AG09309 (cell line): Measurements from ENCODE around the gene FCHSD2.
"Not testable (repeated sequence)": the region's sequence is repeated elsewhere in the genome, so short reads cannot be mapped to it uniquely, and the experiment has no call there.

ENCODE experiments used
- DNase-seq: peaks from one replicate; pipeline ENCODE4 v3.0.0-alpha.2; 2010; ENCODE audit warnings: low read depth
- H3K4me3 ChIP-seq: 2 replicates; pipeline ENCODE4 v1.5.1; 2011; ENCODE audit warnings: mild to moderate bottlenecking, low read depth, low read length, moderate library complexity; ENCODE audit not compliant: control insufficient read depth
- TF ChIP-seq, protein P1 (sequence below): IDR thresholded peaks from 2 replicates; pipeline ENCODE4 v1.5.1; 2011; ENCODE audit warnings: mild to moderate bottlenecking, low read depth, low read length, inconsistent platforms; ENCODE audit not compliant: insufficient read depth, control insufficient read depth; ENCODE audit errors: missing control alignments

The FCHSD2 gene

GRCh38 chr11:72814286-72815109, 327.6 kb downstream of the FCHSD2 start, which contains the start of gene ATG16L2:
ATG16L2 (plus strand) TSS chr11:72814411; CDS start chr11:72814446, 35 bp downstream.
- DNase-seq, result no peak
- H3K4me3 ChIP-seq, result peak within 1 kb of the TSS; percentile 83
- TF ChIP-seq, protein P1, sequence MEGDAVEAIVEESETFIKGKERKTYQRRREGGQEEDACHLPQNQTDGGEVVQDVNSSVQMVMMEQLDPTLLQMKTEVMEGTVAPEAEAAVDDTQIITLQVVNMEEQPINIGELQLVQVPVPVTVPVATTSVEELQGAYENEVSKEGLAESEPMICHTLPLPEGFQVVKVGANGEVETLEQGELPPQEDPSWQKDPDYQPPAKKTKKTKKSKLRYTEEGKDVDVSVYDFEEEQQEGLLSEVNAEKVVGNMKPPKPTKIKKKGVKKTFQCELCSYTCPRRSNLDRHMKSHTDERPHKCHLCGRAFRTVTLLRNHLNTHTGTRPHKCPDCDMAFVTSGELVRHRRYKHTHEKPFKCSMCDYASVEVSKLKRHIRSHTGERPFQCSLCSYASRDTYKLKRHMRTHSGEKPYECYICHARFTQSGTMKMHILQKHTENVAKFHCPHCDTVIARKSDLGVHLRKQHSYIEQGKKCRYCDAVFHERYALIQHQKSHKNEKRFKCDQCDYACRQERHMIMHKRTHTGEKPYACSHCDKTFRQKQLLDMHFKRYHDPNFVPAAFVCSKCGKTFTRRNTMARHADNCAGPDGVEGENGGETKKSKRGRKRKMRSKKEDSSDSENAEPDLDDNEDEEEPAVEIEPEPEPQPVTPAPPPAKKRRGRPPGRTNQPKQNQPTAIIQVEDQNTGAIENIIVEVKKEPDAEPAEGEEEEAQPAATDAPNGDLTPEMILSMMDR, result peak; percentile 3

DNA sequence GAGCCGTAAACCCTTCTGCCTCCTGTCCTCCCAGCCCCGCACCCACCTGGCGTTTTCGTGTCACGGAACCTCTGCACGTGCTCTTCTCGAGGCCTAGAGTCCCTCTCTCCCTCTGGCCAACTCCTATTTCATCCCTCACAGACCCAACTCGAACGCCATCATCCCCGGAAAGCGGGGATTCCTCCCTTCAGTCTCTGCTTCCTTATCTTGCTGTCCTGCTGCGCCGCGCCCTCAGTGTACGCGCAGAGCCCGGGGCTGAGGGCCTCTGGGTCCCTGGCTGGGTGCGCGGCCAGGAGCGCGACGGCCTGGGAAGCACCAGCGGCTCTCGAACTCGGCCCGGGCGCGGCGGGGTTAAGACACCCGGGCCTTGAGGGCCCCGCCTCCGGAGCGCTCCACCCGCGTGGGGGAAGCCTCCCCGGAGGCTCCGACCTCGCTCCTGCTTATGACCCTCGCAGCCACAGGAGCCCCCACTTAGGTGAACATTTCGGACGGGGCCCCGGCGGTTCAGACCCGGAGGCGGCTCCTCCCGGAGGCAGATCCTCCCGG, 328.3 kb downstream of the FCHSD2 start:
- TF ChIP-seq, protein P1, result no peak
- peak overlapping the region; percentile 83 for H3K4me3 ChIP-seq
- DNase-seq, result no peak

DNA sequence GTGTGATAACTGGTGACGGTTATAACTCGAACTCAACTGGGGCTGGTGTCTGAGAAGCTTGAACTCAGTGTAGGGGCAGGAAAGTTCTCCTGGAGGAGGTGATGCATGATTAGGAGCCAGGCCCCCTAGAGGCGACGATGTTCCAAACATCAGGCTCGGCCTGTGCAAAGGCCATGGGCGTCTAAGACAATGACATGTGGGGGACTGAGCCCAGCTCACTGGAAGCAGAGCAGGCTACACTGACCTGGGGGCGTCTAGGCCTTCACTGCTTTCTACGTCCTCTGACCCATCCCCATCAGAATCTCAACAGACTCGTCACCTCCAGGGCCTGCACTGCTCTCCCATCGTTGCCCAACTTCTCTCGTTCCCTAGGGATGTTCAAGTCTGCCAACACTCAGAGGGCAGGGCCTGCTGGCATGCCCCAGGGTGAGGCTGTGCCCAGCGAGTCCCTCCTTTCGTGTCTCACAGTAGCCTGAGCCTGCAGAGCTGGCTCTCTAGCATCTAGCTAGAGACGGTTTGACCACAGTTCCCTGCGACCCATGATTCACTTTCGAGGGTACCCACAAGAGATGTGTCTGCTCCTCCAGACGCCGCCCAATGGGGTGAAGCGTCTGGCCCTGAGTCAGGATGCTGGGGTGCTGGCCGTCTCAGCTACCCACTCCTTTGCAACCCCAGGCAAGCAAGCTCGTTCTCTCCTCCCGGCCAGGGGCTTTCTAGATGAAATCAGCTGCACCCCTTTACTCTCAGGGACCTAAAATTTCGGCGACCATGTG, 329.0 kb downstream of the FCHSD2 start:
- TF ChIP-seq, protein P1, result peak; percentile 74
- peak overlapping the region; percentile 83 for H3K4me3 ChIP-seq
- DNase-seq, result no peak

- no peak for DNase-seq
- TF ChIP-seq, protein P1, result no peak
- peak overlapping the region; percentile 83 for H3K4me3 ChIP-seq
Measured at GRCh38 chr11:72812604-72812966, 329.5 kb downstream of the FCHSD2 start.

DNA sequence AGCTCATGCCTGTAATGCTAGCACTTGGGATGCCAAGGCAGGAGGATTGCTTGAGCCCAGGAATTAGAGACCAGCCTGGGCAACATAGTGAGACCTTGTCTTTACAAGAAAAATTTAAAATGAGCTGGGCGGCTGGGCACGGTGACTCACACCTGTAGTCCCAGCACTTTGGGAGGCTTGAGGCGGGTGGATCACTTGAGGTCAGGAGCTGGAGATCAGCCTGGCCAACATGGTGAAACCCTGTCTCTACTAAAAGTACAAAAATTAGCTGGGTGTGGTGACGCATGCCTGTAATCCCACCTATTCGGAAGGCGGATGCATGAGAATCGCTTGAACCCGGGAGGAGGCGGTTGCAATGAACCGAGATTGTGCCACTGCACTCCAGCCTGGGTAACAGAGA, 330.4 kb downstream of the FCHSD2 start:
- H3K4me3 ChIP-seq, DNase-seq: not testable (repeated sequence)

- H3K4me3 ChIP-seq, result no peak overlapping the region
- TF ChIP-seq, protein P1, result no peak
- DNase-seq, result no peak
Measured at GRCh38 chr11:72808331-72808798, 333.8 kb downstream of the FCHSD2 start.
